ENCODE data around the gene ADCY3.

DNA sequence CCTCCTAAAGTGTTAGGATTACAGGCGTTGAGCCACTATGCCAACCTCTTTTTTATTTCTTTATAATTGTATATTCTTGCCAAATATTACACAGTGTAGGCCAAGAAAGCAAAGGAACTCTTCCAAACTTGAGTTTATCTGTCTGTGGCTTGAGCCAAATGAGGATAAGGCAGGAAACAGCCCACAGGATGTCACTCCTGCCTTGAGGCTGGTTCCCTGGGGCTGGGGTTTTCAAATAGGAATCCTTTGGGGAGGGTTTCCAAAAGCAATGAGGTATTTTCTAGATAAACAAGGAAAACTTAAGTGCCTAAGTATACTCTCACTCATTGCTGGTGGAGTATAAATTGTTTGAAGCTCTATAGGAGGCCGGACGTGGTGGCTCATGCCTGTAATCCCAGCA lies 56.4 kb downstream of the ADCY3 start:
- TF ChIP-seq EP300 (IDR thresholded peaks at IDR 0.05; ENCODE audit: low read depth) (no peak), POLR2AphosphoS5 (IDR thresholded peaks at IDR 0.05) (no peak)
- TF ChIP-seq, protein P1, sequence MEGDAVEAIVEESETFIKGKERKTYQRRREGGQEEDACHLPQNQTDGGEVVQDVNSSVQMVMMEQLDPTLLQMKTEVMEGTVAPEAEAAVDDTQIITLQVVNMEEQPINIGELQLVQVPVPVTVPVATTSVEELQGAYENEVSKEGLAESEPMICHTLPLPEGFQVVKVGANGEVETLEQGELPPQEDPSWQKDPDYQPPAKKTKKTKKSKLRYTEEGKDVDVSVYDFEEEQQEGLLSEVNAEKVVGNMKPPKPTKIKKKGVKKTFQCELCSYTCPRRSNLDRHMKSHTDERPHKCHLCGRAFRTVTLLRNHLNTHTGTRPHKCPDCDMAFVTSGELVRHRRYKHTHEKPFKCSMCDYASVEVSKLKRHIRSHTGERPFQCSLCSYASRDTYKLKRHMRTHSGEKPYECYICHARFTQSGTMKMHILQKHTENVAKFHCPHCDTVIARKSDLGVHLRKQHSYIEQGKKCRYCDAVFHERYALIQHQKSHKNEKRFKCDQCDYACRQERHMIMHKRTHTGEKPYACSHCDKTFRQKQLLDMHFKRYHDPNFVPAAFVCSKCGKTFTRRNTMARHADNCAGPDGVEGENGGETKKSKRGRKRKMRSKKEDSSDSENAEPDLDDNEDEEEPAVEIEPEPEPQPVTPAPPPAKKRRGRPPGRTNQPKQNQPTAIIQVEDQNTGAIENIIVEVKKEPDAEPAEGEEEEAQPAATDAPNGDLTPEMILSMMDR (IDR thresholded peaks at IDR 0.05) = no peak
